22Rv1 (cell line): ENCODE results near the gene CCT3.

ENCODE experiments used
- H3K27ac ChIP-seq: fragments of 450-650 bp; 2 replicates; pipeline ENCODE4 v1.5.1; 2017
- ZFX ChIP-seq: fragments of 450-650 bp; IDR thresholded peaks from 2 replicates; pipeline ENCODE4 v1.6.1; 2017; ENCODE audit warnings: antibody characterized with exemption, borderline replicate concordance
- TF ChIP-seq, protein P1 (sequence below): fragments of 450-650 bp; IDR thresholded peaks from 2 replicates; pipeline ENCODE4 v1.5.1; 2017; ENCODE audit warnings: mild to moderate bottlenecking

CCT3 gene

DNA sequence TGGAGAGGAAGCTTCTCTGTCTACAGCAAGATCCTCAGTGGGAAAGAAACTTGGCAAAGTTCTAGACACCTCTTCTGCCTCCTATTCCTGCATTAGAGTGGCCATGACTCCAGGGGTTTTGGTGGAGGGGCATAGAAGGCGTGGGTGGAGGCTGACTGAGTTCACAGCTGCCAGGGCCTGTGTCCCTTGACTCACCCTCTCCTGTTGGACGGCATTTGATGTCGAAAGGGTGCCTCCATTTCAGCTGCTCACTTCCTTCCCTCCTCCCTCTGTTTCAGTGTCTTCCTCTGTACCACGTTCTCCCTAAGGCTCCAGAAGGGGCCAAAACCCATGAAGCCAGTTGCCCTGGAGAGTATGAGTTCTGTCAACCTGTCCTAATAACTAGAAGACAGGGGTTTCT lies 53.3 kb downstream of the CCT3 start:
- TF ChIP-seq, protein P1, sequence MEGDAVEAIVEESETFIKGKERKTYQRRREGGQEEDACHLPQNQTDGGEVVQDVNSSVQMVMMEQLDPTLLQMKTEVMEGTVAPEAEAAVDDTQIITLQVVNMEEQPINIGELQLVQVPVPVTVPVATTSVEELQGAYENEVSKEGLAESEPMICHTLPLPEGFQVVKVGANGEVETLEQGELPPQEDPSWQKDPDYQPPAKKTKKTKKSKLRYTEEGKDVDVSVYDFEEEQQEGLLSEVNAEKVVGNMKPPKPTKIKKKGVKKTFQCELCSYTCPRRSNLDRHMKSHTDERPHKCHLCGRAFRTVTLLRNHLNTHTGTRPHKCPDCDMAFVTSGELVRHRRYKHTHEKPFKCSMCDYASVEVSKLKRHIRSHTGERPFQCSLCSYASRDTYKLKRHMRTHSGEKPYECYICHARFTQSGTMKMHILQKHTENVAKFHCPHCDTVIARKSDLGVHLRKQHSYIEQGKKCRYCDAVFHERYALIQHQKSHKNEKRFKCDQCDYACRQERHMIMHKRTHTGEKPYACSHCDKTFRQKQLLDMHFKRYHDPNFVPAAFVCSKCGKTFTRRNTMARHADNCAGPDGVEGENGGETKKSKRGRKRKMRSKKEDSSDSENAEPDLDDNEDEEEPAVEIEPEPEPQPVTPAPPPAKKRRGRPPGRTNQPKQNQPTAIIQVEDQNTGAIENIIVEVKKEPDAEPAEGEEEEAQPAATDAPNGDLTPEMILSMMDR = no peak
- TF ChIP-seq ZFX = no peak
- peak overlapping the region; percentile 85 for H3K27ac ChIP-seq

DNA sequence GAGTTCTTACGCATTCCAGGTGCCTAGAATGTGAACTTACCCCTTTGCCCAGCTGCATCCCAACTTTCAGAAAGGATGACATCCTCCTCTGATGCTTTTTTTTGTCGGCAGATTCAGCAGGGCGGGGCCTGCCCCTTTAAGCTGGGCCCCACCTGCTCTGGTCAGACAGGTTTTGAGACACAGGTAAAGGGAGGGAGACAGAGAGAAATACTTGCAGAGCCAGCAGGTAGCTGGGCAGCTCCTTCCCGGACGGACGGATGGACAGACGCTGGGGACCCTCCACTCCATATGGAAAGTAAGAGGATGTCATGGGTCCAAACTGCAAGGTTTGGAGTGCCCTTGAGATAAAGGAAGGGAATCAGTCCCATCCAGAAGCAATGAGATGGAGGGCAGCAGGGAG lies 54.0 kb downstream of the CCT3 start, which contains the start of gene TMEM79:
Gene TMEM79 (plus strand): TSS at position 214 of the 400 bp plus-strand sequence. CDS start 902 bp downstream, outside the sequence.
- H3K27ac ChIP-seq = peak within 1 kb of the TSS; percentile 85
- TF ChIP-seq ZFX = no peak
- TF ChIP-seq, protein P1 = no peak

DNA sequence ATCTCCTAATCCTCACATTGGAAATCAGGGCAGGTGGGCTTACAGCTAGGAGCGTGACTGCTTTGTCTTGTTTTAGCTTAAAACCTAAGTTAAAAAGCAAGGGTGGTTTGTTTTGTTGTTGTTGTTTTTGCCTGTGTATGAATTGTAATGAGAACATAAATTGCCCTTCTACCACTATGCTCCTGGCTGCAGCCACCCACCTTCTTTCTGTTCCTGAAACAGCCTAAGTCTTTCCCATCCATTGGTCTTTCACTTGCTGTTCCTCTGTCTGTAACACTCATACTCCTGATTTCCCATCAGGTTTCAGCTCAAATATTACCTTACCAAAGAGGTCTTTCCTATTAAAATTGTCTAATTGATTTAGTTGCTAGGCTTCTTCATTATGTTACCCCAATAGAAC lies 54.6 kb downstream of the CCT3 start:
- no peak for TF ChIP-seq ZFX
- TF ChIP-seq, protein P1 = no peak
- peak overlapping the region; percentile 85 for H3K27ac ChIP-seq

DNA sequence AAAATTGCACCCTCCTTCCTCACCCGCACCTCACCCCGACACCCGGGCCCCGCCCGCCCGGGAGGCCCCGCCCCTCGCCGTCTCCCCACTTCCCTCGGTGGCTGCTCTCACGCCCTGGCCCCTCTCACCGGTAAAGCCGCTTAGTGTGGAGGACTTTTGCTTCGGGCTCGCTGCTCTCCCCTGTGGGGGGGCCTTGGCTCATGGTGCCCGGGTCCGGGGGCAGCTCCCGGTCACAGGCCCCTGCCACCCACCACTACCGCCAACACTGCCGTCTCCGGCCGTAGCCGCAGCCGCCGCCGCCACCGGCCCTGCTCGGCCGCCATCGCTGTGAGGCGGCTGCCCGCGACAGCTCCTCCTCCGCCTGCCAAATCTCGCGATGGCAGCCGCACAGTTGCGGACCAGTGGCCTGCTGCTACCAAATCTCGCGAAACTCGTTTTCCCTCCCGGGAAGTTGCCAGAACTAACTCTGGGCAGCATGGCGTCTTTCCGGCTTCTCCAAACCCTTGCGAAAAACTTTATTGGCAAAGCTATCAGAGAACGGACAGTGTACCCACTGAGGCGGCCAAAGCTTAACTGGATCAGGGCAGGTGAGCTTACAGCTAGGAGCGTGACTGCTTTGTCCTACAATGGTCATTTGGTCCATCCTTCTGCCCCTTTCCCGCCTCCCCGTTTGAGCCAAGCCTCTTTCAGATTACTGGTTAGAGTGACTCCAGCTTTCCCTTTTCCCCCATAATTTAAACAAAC lies 55.4 kb downstream of the CCT3 start, which contains the start of gene SMG5:
Gene SMG5 (minus strand): TSS at position 347 of the 744 bp plus-strand sequence. CDS start 145 bp downstream, at position 202.
- TF ChIP-seq ZFX = no peak
- TF ChIP-seq, protein P1 = no peak
- H3K27ac ChIP-seq = peak within 1 kb of the TSS; percentile 85

DNA sequence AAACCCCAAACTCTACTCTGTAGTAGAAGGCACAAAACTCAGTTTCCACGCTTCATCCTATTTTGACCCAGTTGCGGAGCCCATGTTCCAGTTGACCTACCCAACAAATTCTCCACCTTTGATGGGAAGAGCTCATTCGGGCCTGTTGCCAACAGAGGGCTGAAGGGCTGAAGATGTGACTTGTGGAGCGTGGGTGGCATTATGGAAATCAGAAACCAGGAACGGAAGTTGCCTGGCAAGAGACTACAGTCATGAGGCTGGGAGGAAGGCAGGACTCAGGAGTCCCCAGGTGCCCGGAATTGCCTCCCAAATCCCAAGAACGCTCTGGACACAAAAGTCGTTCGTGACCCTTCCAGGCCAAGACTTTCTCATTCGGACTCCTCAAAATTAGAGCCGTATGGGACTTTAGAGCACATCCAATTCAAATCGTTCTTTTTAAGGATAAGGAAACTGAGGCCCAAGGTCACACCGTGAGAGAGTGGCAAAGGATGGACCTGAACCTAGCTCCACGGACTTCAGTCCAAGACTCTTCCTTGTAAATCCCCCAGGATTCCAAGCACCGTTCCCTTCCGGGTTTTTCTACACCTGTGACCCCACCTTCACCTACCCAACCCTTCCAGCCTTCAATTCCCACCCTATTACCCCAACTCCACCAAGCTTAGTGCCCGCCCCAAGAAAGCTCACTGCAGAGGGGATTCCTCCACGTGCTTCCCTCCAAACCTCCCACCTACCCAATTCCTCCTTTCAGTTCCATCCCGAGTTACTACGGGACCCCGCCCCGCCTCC lies 56.2 kb downstream of the CCT3 start:
- H3K27ac ChIP-seq = peak overlapping the region; percentile 85
- TF ChIP-seq ZFX = no peak
- TF ChIP-seq, protein P1 = no peak

DNA sequence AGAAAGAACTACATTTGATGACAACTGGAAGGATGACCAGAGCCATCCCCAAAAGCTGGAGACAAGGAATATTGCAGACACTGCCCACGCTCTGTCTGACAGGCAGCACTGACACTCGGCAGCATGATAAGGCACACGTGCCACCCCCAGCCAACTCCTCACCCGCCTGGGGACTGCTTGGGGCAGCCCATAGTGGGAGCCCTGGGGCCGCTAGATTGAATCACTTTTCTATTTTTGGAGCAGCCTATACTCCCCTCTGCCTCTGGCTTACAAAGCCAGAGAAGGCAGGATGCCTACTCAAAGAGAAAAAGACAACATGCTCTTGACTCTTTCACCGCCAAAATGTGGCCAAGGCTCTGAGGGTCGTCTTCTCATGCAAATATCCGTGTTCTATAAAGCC lies 56.8 kb downstream of the CCT3 start:
- no peak for TF ChIP-seq ZFX
- TF ChIP-seq, protein P1 = no peak
- peak overlapping the region; percentile 85 for H3K27ac ChIP-seq

DNA sequence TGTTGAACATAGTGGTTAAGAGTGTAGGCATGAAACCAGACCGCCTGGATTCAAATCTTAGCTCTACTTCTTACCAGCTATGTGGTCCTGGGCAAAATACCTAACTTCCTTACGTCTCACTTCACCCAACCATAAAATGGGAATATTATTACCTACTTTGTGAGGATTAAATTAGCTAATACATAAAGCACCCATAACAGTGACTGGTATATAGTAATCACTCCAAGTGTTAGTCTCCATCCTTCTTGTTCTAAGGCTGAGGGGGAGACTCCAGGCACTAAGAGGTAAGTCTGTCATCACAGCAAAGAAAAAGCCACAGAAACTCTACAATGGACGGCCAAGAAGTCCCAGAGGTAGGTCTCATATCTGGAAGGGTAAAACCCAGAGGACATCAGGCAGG lies 58.3 kb downstream of the CCT3 start:
- no peak overlapping the region for H3K27ac ChIP-seq
- no peak for TF ChIP-seq ZFX
- TF ChIP-seq, protein P1 = no peak
